ENCODE measurements around the gene CPEB4. TPM values are rescaled to one million over a fixed set of nuclear protein-coding genes. Genes with fewer than 3 reads are reported as not detected.

CPEB4 gene
- total and polyA plus RNA-seq, 10 of the 15 experiments (the other 5 are each of a cell fraction or from before 2014, with no cell fraction given), result 6.9 to 33.1 (median 20.4) TPM

DNA sequence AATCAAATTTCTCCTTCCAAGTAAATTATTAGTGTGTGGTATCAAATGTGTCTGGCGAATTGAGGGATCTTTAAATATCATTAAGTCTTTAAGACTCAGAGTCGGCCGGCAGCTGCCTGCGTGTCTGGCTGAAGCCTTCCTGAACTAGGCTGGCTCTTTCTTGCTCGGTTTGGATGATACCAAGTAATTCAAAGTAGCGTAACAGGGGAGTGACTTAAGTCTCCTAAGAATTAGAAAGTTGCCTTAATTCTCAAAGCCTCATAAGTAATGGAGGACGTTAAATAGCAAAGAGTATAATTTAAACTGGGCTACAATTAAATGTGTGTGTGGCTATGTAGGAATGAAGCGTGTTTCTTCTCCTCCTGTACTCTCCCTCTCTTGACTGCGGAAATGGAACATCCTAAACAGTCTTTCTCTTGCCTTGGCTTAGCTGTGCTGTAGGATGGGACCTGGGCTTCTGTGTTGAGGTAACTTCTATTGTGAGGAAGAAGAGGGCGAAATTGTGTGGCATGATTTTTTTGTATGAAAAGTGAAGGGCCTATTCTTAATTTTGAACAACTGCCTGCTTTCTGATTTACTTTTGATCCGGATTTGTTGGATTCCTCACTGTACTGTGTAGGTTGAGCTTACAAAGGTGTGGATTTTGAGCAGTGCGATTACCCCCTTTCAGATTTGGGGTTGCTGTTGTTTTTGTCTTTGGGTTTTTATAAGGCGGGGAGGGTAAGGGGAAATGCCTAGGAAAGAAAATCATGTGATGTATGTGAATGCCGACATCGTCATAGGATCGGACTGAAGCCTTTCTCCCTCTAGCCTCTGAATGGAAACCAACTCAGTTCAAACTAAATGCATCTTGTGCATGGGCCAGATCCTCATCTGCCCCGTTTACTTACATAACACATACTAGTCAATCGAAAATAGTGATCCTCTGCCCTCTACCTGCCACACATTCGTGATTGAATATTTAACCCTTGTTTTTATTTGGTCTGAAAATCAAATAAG lies 29.9 kb downstream of the CPEB4 start (continued):
- TF ChIP-seq ZBTB33 (IDR thresholded peaks at IDR 0.05) (0 out of 2 replicates have a peak, but pooled peaks have one; percentile 4), RFX5 (IDR thresholded peaks at IDR 0.05; ENCODE audit: low read depth, low read length) (no peak), BCLAF1 (IDR thresholded peaks at IDR 0.05) (peak; percentile 96), NBN (IDR thresholded peaks at IDR 0.05) (peak; percentile 92), IKZF1 (conservative IDR thresholded peaks at IDR 0.05) (0 out of 2 replicates have a peak, but pooled peaks have one; percentile 1), RELA (IDR thresholded peaks at IDR 0.05; ENCODE audit: borderline replicate concordance, partially characterized antibody) (peak; percentile 53), ATF7 (IDR thresholded peaks at IDR 0.05; ENCODE audit: low read depth) (peak; percentile 100), CHD4 (IDR thresholded peaks at IDR 0.05) (no peak), SP1 (IDR thresholded peaks at IDR 0.05; ENCODE audit: low read depth, low read length) (peak; percentile 31), ZNF384 (IDR thresholded peaks at IDR 0.05; ENCODE audit: borderline replicate concordance, low read depth, low read length) (no peak), CBX5 (IDR thresholded peaks at IDR 0.05; ENCODE audit: low read depth) (peak; percentile 33; the same call in 1 of the 2 replicates), ZNF274 (IDR thresholded peaks at IDR 0.05; ENCODE audit: insufficient read depth, insufficient read length) (no peak), JUND (IDR thresholded peaks at IDR 0.05; ENCODE audit: low read depth, low read length) (peak; percentile 98), ZBTB11 (CRISPR knock-in tag; IDR thresholded peaks at IDR 0.05) (no peak), RAD51 (IDR thresholded peaks at IDR 0.05) (peak; percentile 55; the same call in 1 of the 2 replicates), NFIC (IDR thresholded peaks at IDR 0.05; ENCODE audit: low read depth, low read length) (peak; percentile 66), CHD1 (IDR thresholded peaks at IDR 0.05; ENCODE audit: low read depth, low read length) (peak; percentile 99), SMAD1 (IDR thresholded peaks at IDR 0.05; ENCODE audit: low read depth, partially characterized antibody) (peak; percentile 14)
